SKM-1 (cell line): Measurements from ENCODE around the gene TGM5.

Source experiments
- DNase-seq: peaks from one replicate; lab custom pipeline; 2025; ENCODE audit not compliant: unreplicated experiment; lab: John Stamatoyannopoulos, UW

Gene TGM5

GRCh38 chr15:43219929-43220928, 46.5 kb downstream of the TGM5 start:
- DNase-seq = no peak

DNA sequence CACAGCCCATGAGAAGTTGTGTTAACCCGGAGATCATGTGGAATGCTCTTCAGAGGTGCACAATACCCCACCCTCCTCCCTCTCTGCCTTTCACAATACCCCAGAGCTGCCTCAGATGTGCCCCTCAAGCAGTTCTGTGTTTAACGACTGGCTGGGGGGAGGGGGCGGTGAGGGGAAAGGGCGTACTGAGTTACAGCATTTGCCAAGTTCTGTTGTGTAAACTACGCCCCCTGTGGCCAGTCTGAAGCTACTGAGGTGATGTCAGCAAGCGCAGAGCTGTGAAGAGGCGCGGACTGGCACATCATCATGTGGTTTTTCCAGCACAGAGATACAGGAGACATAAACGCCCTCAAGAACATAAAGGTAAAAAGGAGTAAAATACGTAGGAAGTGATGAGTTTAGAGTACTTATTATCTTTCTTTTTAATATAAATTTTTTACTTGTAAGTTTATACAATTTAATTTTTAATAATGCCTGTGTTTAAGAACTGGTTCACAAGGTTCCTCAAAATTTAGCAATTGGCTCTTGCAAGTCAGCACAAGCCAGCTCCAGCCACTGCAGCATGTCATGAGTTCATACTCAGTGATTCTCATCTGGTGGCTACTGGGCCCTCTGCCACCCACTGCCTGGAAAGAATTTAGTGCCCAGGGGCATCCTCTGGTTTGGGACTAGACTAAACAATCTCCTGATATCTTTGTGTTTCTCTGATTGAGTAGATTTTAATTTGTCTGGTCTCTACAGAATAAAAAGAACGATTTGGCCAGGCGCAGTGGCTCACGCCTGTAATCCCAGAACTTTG, 47.6 kb downstream of the TGM5 start:
- DNase-seq = no peak

- DNase-seq = no peak
Observed at GRCh38 chr15:43215961-43216360, 50.8 kb downstream of the TGM5 start.

DNA sequence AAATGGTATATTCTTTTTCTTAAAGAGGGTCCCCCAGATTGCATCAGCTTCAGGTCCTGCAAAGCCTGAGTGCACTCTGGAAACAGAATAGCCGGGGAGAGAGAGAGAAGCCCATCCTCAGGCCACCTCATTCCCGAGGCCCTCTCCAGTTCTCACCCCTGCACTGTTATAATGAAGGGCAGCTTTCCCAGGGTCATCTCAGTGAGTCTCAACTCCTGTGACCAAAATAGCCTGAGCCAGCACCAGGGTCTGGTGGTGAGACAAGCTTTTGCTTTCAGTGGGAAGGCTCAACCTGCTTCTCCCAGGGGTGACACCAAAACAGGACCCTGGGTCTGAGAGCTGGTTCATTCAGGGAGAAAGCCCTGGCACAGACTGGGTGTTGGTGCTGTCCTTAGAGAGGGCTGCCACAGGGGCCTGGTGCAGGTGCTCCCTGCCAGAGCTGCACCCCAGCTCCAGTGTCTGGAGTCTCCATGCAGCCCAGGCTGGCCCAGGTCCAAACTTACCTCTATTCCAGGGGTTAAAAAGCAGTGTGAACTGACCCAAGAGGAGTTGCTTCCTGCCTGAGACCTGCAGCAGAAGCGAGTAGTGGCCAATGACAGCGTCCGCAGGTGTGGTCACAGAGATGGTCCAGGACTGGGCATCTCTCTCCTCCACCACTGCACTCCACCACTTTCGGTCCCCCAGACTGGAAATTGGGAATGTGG, 52.0 kb downstream of the TGM5 start:
- DNase-seq = no peak

DNA sequence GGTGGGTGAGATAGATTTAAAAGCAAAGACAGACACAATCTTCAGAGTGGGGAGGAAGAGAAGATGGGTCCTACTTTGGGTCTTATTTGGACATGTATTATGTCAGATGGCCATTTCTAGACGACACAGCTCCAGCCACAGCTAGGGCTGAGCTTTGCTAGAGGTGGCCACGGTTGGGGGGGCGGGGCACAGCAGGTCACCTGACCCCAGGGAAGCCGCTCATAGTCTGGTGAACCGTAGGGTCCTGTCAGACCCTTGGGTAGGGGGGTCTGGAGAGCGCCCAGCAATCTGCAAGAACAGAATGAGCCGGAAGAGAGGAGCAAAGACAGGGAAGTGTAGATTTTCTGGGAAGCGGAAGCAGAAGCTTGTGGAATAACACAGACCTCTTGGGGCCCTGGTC, 52.6 kb downstream of the TGM5 start:
- no peak for DNase-seq

DNA sequence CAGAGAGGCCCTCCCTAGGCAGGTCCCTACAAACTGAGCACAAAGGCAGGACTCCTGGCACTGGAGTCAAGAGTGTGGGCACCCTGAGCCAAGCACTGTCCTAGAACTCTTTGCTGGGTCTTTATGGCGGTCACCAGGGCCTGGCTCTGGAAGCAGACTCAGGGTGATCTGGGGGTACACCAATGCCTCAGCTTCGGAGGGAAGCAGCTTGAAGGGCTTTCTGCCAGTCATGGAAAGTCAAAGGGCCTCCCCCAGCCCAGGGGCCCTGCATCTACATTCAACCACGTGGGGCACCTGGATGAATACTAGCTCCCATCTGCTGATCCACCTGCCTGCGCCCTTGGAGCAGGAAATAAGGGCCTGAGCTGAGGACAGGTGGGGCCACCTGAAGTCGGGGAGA, 53.3 kb downstream of the TGM5 start:
- no peak for DNase-seq

- DNase-seq = no peak
Observed at GRCh38 chr15:43212951-43213350, 53.8 kb downstream of the TGM5 start.

GRCh38 chr15:43212299-43212698, 54.4 kb downstream of the TGM5 start:
- DNase-seq = no peak

GRCh38 chr15:43211224-43211735, 55.4 kb downstream of the TGM5 start:
- DNase-seq = no peak

DNA sequence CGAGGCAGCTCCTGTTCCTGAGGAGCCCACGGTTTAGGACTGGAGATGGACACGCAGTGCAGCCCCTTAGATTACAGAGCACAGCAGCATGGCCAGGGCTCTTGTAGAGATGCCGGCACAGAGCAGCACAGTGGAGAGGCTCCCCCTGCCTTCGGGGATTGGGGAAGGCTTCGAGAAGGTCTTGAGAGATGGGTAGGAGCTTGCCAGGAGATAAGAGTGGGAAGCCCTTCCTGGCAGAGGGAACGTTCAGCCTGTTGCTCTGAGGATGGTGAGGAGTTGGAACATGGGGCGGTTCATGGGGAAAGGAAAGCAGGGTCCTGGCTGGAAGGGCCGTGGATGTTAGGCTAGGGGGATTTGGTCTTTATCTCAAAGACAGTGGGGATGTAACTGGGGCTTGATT, 55.9 kb downstream of the TGM5 start:
- DNase-seq = no peak

GRCh38 chr15:43210172-43210745, 56.5 kb downstream of the TGM5 start:
- DNase-seq = no peak

GRCh38 chr15:43209059-43209824, 57.5 kb downstream of the TGM5 start:
- DNase-seq = no peak

- no peak for DNase-seq
Observed at GRCh38 chr15:43208052-43209002, 58.4 kb downstream of the TGM5 start.

GRCh38 chr15:43207024-43207423, 59.7 kb downstream of the TGM5 start:
- no peak for DNase-seq

DNA sequence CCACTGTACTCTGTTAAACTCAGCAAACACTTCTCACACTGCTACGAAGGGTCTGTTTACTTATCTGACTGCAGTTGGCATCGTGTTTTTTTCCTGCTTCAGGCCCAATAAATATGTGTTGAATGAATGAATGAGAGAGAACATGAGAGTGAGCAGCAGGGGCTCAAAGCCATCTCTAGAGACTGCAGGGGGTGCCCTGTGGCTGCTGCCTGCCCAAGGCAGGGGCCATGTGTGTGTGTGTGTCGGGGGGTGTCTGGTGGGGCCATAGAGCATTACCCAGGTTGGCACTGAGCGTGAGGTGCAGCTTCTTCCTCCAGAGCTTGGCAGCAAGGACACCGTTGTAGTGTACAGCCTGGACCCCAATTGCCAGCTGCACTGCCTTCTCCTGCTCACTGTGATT, 60.7 kb downstream of the TGM5 start:
- DNase-seq = no peak

DNA sequence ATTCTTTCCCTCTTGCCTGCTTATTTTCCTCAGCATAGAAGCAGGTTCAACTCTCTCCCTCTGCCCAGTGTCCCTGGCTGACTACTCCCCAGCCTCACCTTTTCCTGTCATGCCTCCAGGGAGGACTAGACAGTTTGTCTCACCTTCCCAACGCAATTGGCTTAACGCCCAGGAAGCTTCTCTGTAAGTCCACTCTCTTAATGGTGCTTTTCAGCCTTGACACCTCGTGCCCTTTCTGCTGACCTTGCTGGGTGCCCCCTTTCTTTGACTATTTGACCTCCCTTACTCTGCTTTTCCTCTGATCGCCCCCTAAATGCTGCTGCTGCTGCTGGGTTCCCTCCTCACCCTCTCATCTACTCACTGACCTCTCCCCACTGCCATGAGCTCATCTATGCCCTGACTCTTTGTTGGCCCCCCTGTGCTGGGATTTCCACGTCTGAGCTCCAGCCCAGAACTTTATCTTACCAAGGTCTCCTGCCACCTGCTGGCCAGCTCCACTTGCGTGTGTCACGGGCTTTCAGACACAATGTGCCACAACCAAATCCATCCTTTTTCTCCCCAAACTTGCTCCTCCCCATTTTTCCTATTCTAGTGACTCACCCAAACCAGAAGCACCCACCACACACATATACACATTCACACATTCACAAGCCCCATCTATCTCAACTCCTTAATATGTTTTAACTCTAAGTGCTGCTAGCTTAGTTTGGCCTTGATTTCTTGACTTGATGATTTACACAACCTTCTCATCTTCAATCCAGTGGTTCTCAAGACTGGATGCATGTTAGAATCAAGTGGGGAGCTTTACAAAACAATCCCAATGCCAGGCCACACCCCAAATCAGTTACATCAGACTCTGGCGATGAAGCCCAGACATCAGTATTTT, 62.5 kb downstream of the TGM5 start:
- DNase-seq = no peak

DNA sequence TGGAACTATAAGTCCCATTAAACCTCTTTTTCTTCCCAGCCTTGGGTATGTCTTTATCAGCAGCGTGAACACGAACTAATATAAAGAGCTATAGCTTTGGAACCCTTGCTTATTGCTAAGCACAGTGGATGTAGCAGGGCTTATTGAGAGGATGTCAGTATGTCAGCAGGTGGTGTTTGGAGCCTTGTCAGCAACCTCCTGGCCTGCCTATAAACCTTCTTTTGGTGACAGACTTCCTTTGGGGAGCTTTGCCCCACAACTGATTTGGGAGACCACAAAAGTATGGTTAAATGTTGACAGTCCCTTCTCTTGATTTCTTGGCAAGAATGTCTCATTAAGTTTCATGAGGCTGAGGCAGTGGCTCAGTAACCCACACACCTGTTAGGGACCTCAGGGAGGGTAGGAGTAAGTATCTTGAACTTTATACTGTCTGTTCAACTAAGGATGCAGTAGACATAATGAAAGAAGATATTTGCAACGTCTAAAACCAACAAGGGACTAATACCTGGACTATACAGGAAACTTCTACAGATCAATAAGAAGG, 66.7 kb downstream of the TGM5 start:
- no peak for DNase-seq

GRCh38 chr15:43198992-43199391, 67.7 kb downstream of the TGM5 start:
- no peak for DNase-seq
